K562 (cell line): ENCODE measurements around the gene IMPDH2. TPM values are rescaled to one million over a fixed set of nuclear protein-coding genes. Genes with fewer than 3 reads are reported as not detected.

Experiments
- ERF ChIP-seq: fragments of 450-650 bp; formaldehyde crosslinking; IDR thresholded peaks from 2 replicates; pipeline ENCODE4 v1.4.0; 2020; ENCODE audit warnings: mild to moderate bottlenecking, mixed read lengths
- LEF1 ChIP-seq: fragments of 450-650 bp; IDR thresholded peaks from 2 replicates; pipeline ENCODE4 v1.6.1; 2016; ENCODE audit warnings: mild to moderate bottlenecking
- MECOM ChIP-seq: fragments of 250-450 bp; sonication (Bioruptor Pico); IDR thresholded peaks from 2 replicates; pipeline ENCODE4 v1.8.0; 2022; ENCODE audit warnings: inconsistent platforms
- MGA ChIP-seq: fragments of 450-650 bp; IDR thresholded peaks from 2 replicates; pipeline ENCODE4 v1.6.1; 2016; ENCODE audit warnings: mild to moderate bottlenecking, moderate library complexity
- NR2C1 ChIP-seq, 2 experiments: fragments of 450-650 bp; IDR thresholded peaks; 2 replicates each; pipeline ENCODE4 v1.6.1; 2017; ENCODE audit warnings: mild to moderate bottlenecking in 2 of 2, antibody characterized with exemption in 1 of 2, inconsistent platforms in 1 of 2, missing compliant biosample characterization in 1 of 2, missing genetic modification characterization in 1 of 2
- PATZ1 ChIP-seq: fragments of 250-450 bp; sonication (Bioruptor Pico); IDR thresholded peaks from 2 replicates; pipeline ENCODE4 v1.5.0; 2020; ENCODE audit warnings: mild to moderate bottlenecking, borderline replicate concordance
- PBX2 ChIP-seq, 2 experiments: IDR thresholded peaks in 1 of 2; conservative IDR thresholded peaks in 1 of 2; 2 replicates each; pipeline ENCODE4 v1.6.1; 2016; ENCODE audit warnings: low read depth in 2 of 2, mild to moderate bottlenecking in 1 of 2, missing compliant biosample characterization in 1 of 2, missing genetic modification characterization in 1 of 2, moderate library complexity in 1 of 2
- PCBP1 ChIP-seq: fragments of 200-400 bp; formaldehyde crosslinking; IDR thresholded peaks from 2 replicates; pipeline ENCODE4 v1.6.1; 2018; ENCODE audit warnings: mild to moderate bottlenecking, low read depth, low read length; ENCODE audit not compliant: poor library complexity, severe bottlenecking
- XRCC5 ChIP-seq: fragments of 200-400 bp; formaldehyde crosslinking; IDR thresholded peaks from 2 replicates; pipeline ENCODE4 v1.6.1; 2017; ENCODE audit warnings: low read depth, mild to moderate bottlenecking, low read length
- polyA plus RNA-seq, 8 experiments: library from polyadenylated mRNA; depleted of rRNA in 4 of 8; stranded (reverse) in 5 of 8; unstranded in 3 of 8; fragments of >200 nt; fragmentation: Nextera tagmentation in 2 of 8; fragmentation: Illumina TruSeq in 1 of 8; extraction: Ambion mirVana in 2 of 8; extraction: Trizol in 1 of 8; gene quantifications; 2 replicates each; pipeline versions ENCODE4 v1.2.1 to v1.2.3, GENCODE V29; 2011 to 2014; ENCODE audit warnings: inconsistent platforms in 1 of 8, missing spikeins in 1 of 8
- total RNA-seq, 7 experiments: library from RNA; depleted of rRNA in 6 of 7; stranded (reverse); fragments of >200 nt in 6 of 7; fragmentation: Illumina TruSeq in 2 of 7; extraction: Trizol in 2 of 7; gene quantifications; 2 replicates each; pipeline versions ENCODE4 v1.2.1 to v1.2.3, GENCODE V29; 2011 to 2021; ENCODE audit warnings: low replicate concordance in 1 of 7

IMPDH2 gene
- total and polyA plus RNA-seq, 9 of the 15 experiments (the other 6 are each of a cell fraction or from before 2014, with no cell fraction given) = 318 to 507 (median 366) TPM

GRCh38 chr3:49007068-49007770, 22.0 kb downstream of the IMPDH2 start, which contains the start of gene WDR6 (continued):
- peak; percentile 47 for TF ChIP-seq PCBP1
- 0 out of 2 replicates have a peak, but pooled peaks have one; percentile 10 for TF ChIP-seq NR2C1 (IDR thresholded peaks at IDR 0.05)
- TF ChIP-seq NR2C1 (tag; IDR thresholded peaks at IDR 0.05) = no peak
- no peak for TF ChIP-seq PBX2 (CRISPR knock-in tag; IDR thresholded peaks at IDR 0.05; ENCODE audit: low read depth)
- no peak for TF ChIP-seq PBX2 (tag; conservative IDR thresholded peaks at IDR 0.05; ENCODE audit: low read depth)
- no peak for TF ChIP-seq PATZ1 (CRISPR knock-in tag)
- TF ChIP-seq MGA = peak; percentile 91
- 0 out of 2 replicates have a peak, but pooled peaks have one; percentile 63 for TF ChIP-seq ERF (CRISPR knock-in tag)
- TF ChIP-seq XRCC5 = peak; percentile 64
- TF ChIP-seq LEF1 = 0 out of 2 replicates have a peak, but pooled peaks have one; percentile 27
- 0 out of 2 replicates have a peak, but pooled peaks have one; percentile 17 for TF ChIP-seq MECOM
